ENCODE results near the gene CFAP299.

GRCh38 chr4:80324171-80324570 is 11.4 kb upstream of the CFAP299 start:
- TF ChIP-seq SUZ12 (IDR thresholded peaks at IDR 0.05; ENCODE audit: extremely low read depth, insufficient read depth, insufficient read length) (no peak), YY1 (IDR thresholded peaks at IDR 0.05; ENCODE audit: insufficient read depth, insufficient read length) (no peak), ZNF274 (IDR thresholded peaks at IDR 0.05; ENCODE audit: low read depth, low read length) (no peak)
